K562 (cell line): ENCODE measurements around the gene CHRNA10. TPM values are rescaled to one million over a fixed set of nuclear protein-coding genes. Genes with fewer than 3 reads are reported as not detected.

Experiments used
- BHLHE40 ChIP-seq: IDR thresholded peaks from 2 replicates; pipeline ENCODE4 v1.6.1; 2011; ENCODE audit warnings: low read length, improper control_type of control experiment
- CBFA2T2 ChIP-seq: fragments of 450-650 bp; conservative IDR thresholded peaks from 2 replicates; pipeline ENCODE4 v1.6.1; 2017; ENCODE audit warnings: mild to moderate bottlenecking
- CBX1 ChIP-seq: sonication (generic); IDR thresholded peaks from 2 replicates; pipeline ENCODE4 v1.6.1; 2016; ENCODE audit warnings: antibody characterized with exemption, low read depth, mild to moderate bottlenecking
- CTBP1 ChIP-seq: fragments of 450-650 bp; IDR thresholded peaks from 2 replicates; pipeline ENCODE4 v1.6.1; 2016; ENCODE audit warnings: borderline replicate concordance
- FOXJ2 ChIP-seq: fragments of 200-800 bp; sonication (Bioruptor generic); IDR thresholded peaks from 2 replicates; pipeline ENCODE4 v1.6.1; 2016; ENCODE audit warnings: missing genetic modification characterization, missing compliant biosample characterization
- MEF2D ChIP-seq: conservative IDR thresholded peaks from 2 replicates; pipeline ENCODE4 v1.6.1; 2016; ENCODE audit warnings: low read depth, missing genetic modification characterization, missing compliant biosample characterization
- RBFOX2 ChIP-seq: fragments of 200-400 bp; formaldehyde crosslinking; IDR thresholded peaks from 2 replicates; pipeline ENCODE4 v1.6.1; 2017; ENCODE audit warnings: low read depth, mild to moderate bottlenecking, low read length, moderate library complexity
- SOX6 ChIP-seq: fragments of 450-650 bp; IDR thresholded peaks from 2 replicates; pipeline ENCODE4 v1.6.1; 2014; ENCODE audit warnings: mild to moderate bottlenecking
- TAF1 ChIP-seq: IDR thresholded peaks from 2 replicates; pipeline ENCODE4 v1.6.1; 2011; ENCODE audit warnings: mild to moderate bottlenecking, low read length, moderate library complexity; ENCODE audit not compliant: insufficient read depth, control insufficient read depth, severe bottlenecking; ENCODE audit errors: extremely low read depth
- ZNF589 ChIP-seq: fragments of 200-800 bp; sonication (Bioruptor generic); IDR thresholded peaks from 2 replicates; pipeline ENCODE4 v1.6.1; 2016; ENCODE audit warnings: low read depth, missing genetic modification characterization, missing compliant biosample characterization
- polyA plus RNA-seq, 8 experiments: library from polyadenylated mRNA; depleted of rRNA in 4 of 8; stranded (reverse) in 5 of 8; unstranded in 3 of 8; fragments of >200 nt; fragmentation: Nextera tagmentation in 2 of 8; fragmentation: Illumina TruSeq in 1 of 8; extraction: Ambion mirVana in 2 of 8; extraction: Trizol in 1 of 8; gene quantifications; 2 replicates each; pipeline versions ENCODE4 v1.2.1 to v1.2.3, GENCODE V29; 2011 to 2014; ENCODE audit warnings: inconsistent platforms in 1 of 8, missing spikeins in 1 of 8
- total RNA-seq, 7 experiments: library from RNA; depleted of rRNA in 6 of 7; stranded (reverse); fragments of >200 nt in 6 of 7; fragmentation: Illumina TruSeq in 2 of 7; extraction: Trizol in 2 of 7; gene quantifications; 2 replicates each; pipeline versions ENCODE4 v1.2.1 to v1.2.3, GENCODE V29; 2011 to 2021; ENCODE audit warnings: low replicate concordance in 1 of 7
- TF ChIP-seq, protein P1 (sequence below): fragments of 450-650 bp; IDR thresholded peaks from 2 replicates; pipeline ENCODE4 v1.6.1; 2018; ENCODE audit not compliant: partially characterized antibody
- TF ChIP-seq, protein P2 (sequence below): fragments of 250-450 bp; sonication (Bioruptor Pico); IDR thresholded peaks from 2 replicates; pipeline ENCODE4 v1.8.0; 2022; ENCODE audit warnings: inconsistent platforms
- TF ChIP-seq, protein P3 (sequence below), 2 experiments: fragments of 450-650 bp; conservative IDR thresholded peaks; 2 replicates each; pipeline ENCODE4 v1.6.1; 2017; ENCODE audit warnings: mild to moderate bottlenecking in 2 of 2, moderate library complexity in 2 of 2
- TF ChIP-seq, protein P4 (sequence below): fragments of 450-650 bp; IDR thresholded peaks from 2 replicates; pipeline ENCODE4 v1.6.1; 2014; ENCODE audit warnings: low read depth, mild to moderate bottlenecking, moderate library complexity, borderline replicate concordance
- TF ChIP-seq, protein P5 (sequence below): fragments of 450-650 bp; formaldehyde crosslinking; IDR thresholded peaks from 2 replicates; pipeline ENCODE4 v1.4.0; 2020; ENCODE audit warnings: mild to moderate bottlenecking, moderate library complexity

The CHRNA10 gene
- total and polyA plus RNA-seq, 9 of the 15 experiments (the other 6 are each of a cell fraction or from before 2014, with no cell fraction given) = 0.35 to 1.9 (median 0.81) TPM

DNA sequence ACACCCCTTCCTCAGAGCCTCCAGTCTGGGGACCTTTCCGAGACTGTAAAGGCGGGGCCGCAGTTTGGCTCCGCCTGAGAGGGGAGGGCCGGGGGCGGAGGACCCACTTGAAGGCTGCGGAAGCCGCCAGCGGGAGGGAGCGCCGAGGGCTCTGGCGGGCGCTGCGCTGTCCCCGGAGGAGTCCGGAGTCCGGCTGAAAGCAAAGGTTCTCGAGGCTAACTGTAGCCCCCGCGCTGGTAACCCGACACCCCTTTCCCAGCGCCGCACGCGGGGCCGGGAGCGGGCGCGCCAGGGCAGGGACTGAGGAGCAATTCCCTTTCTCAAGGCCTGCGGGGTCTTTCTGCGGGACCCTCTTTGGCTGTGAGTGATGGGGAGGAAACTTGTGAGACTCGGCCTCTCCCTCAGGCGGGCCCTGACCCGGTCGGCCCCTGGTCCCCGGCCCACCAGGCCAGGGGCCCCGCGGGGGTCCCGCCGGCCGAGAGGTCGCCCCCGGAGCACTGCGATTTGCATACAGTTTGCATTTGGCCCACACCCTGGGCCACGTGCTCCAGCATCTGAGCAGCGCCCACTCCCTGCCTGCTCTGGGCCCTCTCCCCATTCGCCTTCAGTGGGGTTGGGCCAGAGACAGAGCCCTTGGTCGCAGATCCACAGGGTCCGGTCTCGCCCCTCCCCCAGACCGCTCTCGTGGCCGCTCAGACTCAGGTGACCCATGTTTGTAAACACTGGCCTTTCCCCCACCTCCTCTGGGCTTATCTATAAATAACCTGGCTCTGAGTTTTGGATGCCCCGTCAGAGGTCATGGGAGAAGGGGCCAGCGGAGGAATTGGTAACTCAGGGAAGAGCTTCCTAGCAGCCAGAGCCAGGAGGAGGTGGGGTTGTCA lies 28.9 kb downstream of the CHRNA10 start (continued):
- TF ChIP-seq, protein P1, sequence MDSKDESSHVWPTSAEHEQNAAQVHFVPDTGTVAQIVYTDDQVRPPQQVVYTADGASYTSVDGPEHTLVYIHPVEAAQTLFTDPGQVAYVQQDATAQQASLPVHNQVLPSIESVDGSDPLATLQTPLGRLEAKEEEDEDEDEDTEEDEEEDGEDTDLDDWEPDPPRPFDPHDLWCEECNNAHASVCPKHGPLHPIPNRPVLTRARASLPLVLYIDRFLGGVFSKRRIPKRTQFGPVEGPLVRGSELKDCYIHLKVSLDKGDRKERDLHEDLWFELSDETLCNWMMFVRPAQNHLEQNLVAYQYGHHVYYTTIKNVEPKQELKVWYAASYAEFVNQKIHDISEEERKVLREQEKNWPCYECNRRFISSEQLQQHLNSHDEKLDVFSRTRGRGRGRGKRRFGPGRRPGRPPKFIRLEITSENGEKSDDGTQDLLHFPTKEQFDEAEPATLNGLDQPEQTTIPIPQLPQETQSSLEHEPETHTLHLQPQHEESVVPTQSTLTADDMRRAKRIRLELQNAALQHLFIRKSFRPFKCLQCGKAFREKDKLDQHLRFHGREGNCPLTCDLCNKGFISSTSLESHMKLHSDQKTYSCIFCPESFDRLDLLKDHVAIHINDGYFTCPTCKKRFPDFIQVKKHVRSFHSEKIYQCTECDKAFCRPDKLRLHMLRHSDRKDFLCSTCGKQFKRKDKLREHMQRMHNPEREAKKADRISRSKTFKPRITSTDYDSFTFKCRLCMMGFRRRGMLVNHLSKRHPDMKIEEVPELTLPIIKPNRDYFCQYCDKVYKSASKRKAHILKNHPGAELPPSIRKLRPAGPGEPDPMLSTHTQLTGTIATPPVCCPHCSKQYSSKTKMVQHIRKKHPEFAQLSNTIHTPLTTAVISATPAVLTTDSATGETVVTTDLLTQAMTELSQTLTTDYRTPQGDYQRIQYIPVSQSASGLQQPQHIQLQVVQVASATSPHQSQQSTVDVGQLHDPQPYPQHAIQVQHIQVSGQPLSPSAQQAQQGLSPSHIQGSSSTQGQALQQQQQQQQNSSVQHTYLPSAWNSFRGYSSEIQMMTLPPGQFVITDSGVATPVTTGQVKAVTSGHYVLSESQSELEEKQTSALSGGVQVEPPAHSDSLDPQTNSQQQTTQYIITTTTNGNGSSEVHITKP = no peak
- TF ChIP-seq, protein P2, sequence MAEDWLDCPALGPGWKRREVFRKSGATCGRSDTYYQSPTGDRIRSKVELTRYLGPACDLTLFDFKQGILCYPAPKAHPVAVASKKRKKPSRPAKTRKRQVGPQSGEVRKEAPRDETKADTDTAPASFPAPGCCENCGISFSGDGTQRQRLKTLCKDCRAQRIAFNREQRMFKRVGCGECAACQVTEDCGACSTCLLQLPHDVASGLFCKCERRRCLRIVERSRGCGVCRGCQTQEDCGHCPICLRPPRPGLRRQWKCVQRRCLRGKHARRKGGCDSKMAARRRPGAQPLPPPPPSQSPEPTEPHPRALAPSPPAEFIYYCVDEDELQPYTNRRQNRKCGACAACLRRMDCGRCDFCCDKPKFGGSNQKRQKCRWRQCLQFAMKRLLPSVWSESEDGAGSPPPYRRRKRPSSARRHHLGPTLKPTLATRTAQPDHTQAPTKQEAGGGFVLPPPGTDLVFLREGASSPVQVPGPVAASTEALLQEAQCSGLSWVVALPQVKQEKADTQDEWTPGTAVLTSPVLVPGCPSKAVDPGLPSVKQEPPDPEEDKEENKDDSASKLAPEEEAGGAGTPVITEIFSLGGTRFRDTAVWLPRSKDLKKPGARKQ = no peak
- TF ChIP-seq FOXJ2 (tag) (peak; percentile 86; the same call in 1 of the 2 replicates), ZNF589 (CRISPR knock-in tag) (no peak), MEF2D (tag) (peak; percentile 60; the same call in 1 of the 2 replicates), RBFOX2 (peak; percentile 84), SOX6 (peak; percentile 18; the same call in 1 of the 2 replicates), BHLHE40 (peak; percentile 76), TAF1 (peak; percentile 24), CBX1 (peak; percentile 44; the same call in 1 of the 2 replicates), CTBP1 (peak; percentile 44; the same call in 1 of the 2 replicates), CBFA2T2 (0 out of 2 replicates have a peak, but pooled peaks have one; percentile 9)
- TF ChIP-seq, protein P3, sequence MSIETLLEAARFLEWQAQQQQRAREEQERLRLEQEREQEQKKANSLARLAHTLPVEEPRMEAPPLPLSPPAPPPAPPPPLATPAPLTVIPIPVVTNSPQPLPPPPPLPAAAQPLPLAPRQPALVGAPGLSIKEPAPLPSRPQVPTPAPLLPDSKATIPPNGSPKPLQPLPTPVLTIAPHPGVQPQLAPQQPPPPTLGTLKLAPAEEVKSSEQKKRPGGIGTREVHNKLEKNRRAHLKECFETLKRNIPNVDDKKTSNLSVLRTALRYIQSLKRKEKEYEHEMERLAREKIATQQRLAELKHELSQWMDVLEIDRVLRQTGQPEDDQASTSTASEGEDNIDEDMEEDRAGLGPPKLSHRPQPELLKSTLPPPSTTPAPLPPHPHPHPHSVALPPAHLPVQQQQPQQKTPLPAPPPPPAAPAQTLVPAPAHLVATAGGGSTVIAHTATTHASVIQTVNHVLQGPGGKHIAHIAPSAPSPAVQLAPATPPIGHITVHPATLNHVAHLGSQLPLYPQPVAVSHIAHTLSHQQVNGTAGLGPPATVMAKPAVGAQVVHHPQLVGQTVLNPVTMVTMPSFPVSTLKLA (conservative IDR thresholded peaks at IDR 0.05) = peak; percentile 98
- TF ChIP-seq, protein P4, sequence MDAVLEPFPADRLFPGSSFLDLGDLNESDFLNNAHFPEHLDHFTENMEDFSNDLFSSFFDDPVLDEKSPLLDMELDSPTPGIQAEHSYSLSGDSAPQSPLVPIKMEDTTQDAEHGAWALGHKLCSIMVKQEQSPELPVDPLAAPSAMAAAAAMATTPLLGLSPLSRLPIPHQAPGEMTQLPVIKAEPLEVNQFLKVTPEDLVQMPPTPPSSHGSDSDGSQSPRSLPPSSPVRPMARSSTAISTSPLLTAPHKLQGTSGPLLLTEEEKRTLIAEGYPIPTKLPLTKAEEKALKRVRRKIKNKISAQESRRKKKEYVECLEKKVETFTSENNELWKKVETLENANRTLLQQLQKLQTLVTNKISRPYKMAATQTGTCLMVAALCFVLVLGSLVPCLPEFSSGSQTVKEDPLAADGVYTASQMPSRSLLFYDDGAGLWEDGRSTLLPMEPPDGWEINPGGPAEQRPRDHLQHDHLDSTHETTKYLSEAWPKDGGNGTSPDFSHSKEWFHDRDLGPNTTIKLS = peak; percentile 53; the same call in 1 of the 2 replicates
- TF ChIP-seq, protein P5, sequence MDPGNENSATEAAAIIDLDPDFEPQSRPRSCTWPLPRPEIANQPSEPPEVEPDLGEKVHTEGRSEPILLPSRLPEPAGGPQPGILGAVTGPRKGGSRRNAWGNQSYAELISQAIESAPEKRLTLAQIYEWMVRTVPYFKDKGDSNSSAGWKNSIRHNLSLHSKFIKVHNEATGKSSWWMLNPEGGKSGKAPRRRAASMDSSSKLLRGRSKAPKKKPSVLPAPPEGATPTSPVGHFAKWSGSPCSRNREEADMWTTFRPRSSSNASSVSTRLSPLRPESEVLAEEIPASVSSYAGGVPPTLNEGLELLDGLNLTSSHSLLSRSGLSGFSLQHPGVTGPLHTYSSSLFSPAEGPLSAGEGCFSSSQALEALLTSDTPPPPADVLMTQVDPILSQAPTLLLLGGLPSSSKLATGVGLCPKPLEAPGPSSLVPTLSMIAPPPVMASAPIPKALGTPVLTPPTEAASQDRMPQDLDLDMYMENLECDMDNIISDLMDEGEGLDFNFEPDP (CRISPR knock-in tag) = no peak
